Panc1 (cell line): ENCODE measurements around the gene ECHDC3. TPM values are rescaled to one million over a fixed set of nuclear protein-coding genes. Genes with fewer than 3 reads are reported as not detected.

ENCODE experiments used
- ATAC-seq: fragments of 200-7000 bp; cut with Tn5 transposase; 2 replicates; pipeline ENCODE4 v1.9.1; 2020; ENCODE audit warnings: mild to moderate bottlenecking, moderate library complexity
- BruUV-seq: library from RNA; stranded (reverse); fragments of 400-500 nt; replicated peaks from 2 replicates; lab custom pipeline; 2021; lab: Mats Ljungman, UMichigan
- CTCF ChIA-PET: fragments of 300-600 bp; sonication (Branson Sonifier 250); formaldehyde crosslinking; loops from one replicate; lab custom pipeline; 2022; ENCODE audit warnings: antibody characterized with exemption; lab: Charles Lee
- POLR2A ChIA-PET: fragments of 300-600 bp; sonication (Branson Sonifier 250); formaldehyde crosslinking; loops from one replicate; lab custom pipeline; 2022; ENCODE audit warnings: antibody characterized with exemption; lab: Charles Lee
- DNase-seq: peaks from one replicate; pipeline ENCODE4 v3.0.0-alpha.2; 2010; ENCODE audit warnings: low read depth, low spot score
- H3K27ac ChIP-seq: 2 replicates; pipeline ENCODE4 v1.5.1; 2011; ENCODE audit warnings: mild to moderate bottlenecking, low read length, inconsistent platforms
- H3K27me3 ChIP-seq: fragments of 200-500 bp; sonication (Bioruptor generic); 2 replicates; pipeline ENCODE4 v1.6.0; 2014; ENCODE audit warnings: low read length, inconsistent platforms; ENCODE audit not compliant: control insufficient read depth, insufficient read depth
- H3K36me3 ChIP-seq: fragments of 200-500 bp; sonication (Bioruptor generic); 2 replicates; pipeline ENCODE4 v1.5.1; 2014; ENCODE audit warnings: inconsistent platforms, mild to moderate bottlenecking, low read length, moderate library complexity; ENCODE audit not compliant: control insufficient read depth, insufficient read depth
- H3K4me1 ChIP-seq: 2 replicates; pipeline ENCODE4 v1.5.1; 2011; ENCODE audit warnings: inconsistent platforms, mild to moderate bottlenecking, low read length, moderate library complexity; ENCODE audit not compliant: control insufficient read depth, insufficient read depth
- H3K4me3 ChIP-seq, 2 experiments: 2 replicates each; pipeline ENCODE4 v1.5.1; 2011 to 2012; ENCODE audit warnings: low read depth in 2 of 2, low read length in 2 of 2, mild to moderate bottlenecking in 2 of 2, inconsistent platforms in 1 of 2, moderate library complexity in 1 of 2
- H3K9me3 ChIP-seq: fragments of 200-500 bp; sonication (Bioruptor generic); 2 replicates; pipeline ENCODE4 v1.5.1; 2014; ENCODE audit warnings: low read depth, mild to moderate bottlenecking, inconsistent platforms, low read length, moderate library complexity; ENCODE audit not compliant: control insufficient read depth, insufficient read depth
- CTCF ChIP-seq: fragments of 450-650 bp; IDR thresholded peaks from 2 replicates; pipeline ENCODE4 v1.5.1; 2017; ENCODE audit warnings: mild to moderate bottlenecking
- POLR2AphosphoS5 ChIP-seq: IDR thresholded peaks from 2 replicates; pipeline ENCODE4 v1.6.1; 2012; ENCODE audit warnings: mild to moderate bottlenecking, low read depth, low read length, moderate library complexity
- REST ChIP-seq, 2 experiments: IDR thresholded peaks; 2 replicates each; pipeline ENCODE4 v1.6.1; 2011 to 2012; ENCODE audit warnings: low read depth in 2 of 2, control low read depth in 1 of 2, low read length in 1 of 2, mild to moderate bottlenecking in 1 of 2, moderate library complexity in 1 of 2; ENCODE audit not compliant: insufficient read depth in 1 of 2
- SIN3A ChIP-seq: IDR thresholded peaks from 2 replicates; pipeline ENCODE4 v1.6.1; 2012; ENCODE audit warnings: low read depth, mild to moderate bottlenecking, low read length, moderate library complexity, borderline replicate concordance; ENCODE audit not compliant: insufficient read depth
- TCF7L2 ChIP-seq: IDR thresholded peaks from 2 replicates; pipeline ENCODE4 v1.6.1; 2011; ENCODE audit warnings: mild to moderate bottlenecking, low read depth, low read length, inconsistent platforms
- in situ Hi-C: cut with HindIII; loops from 2 replicates; pipeline ENCODE4 v1.10.0; 2016; ENCODE audit warnings: low sequenced_read_pairs, low pct_unique_long_range_greater_than_20kb
- intact Hi-C: fragments of 100-400 bp; cut with micrococcal nuclease; formaldehyde crosslinking; loops from one replicate; pipeline ENCODE4 v1.10.0; 2022; ENCODE audit not compliant: unreplicated experiment
- total RNA-seq: library from RNA; stranded (reverse); gene quantifications from one replicate; pipeline ENCODE4 v1.2.1, GENCODE V29; 2021; ENCODE audit not compliant: unreplicated experiment

ECHDC3 gene
- total RNA-seq, 1 experiment from 2014 or later, result 5.8 TPM

- Histone ChIP-seq H3K27me3 (no peaks in the 10 kb centered on the region), H3K4me3 (no peak overlapping the region), H3K36me3 (no peaks in the 10 kb centered on the region), H3K4me1 (no peaks in the 10 kb centered on the region), H3K27ac (no peak overlapping the region), H3K9me3 (no peaks in the 10 kb centered on the region)
- POLR2A ChIA-PET, result no interaction called here
- CTCF ChIA-PET, result interaction anchor here (0.7 kb wide), 1 partner anchor 69 kb away, joined by 3 read pairs; no protein-coding TSS in a partner anchor
- in situ Hi-C loops (no loop called here), intact Hi-C loops (loop anchor here (10.0 kb wide), 1 partner anchor 204 kb away; no protein-coding TSS in a partner anchor)
- DNase-seq, result no peak
- BruUV-seq, result no TSS peak
- ATAC-seq, result no peak
- TF ChIP-seq TCF7L2 (no peak), CTCF (no peak), REST (IDR thresholded peaks at IDR 0.05; ENCODE audit: insufficient read depth in 1 of 2, low read depth in 2 of 2, low read length in 1 of 2) (no peak), SIN3A (no peak), POLR2AphosphoS5 (no peak)
Measured at GRCh38 chr10:11781114-11781513, 38.9 kb downstream of the ECHDC3 start.

- no peaks in the 10 kb centered on the region for H3K27me3 ChIP-seq
- no peaks in the 10 kb centered on the region for H3K9me3 ChIP-seq
- no peak overlapping the region for H3K4me3 ChIP-seq
- CTCF ChIA-PET, result interaction anchor here (0.6 to 1.1 kb wide), 5 partner anchors 14 to 204 kb away, joined by 3 to 6 read pairs (median 3); no protein-coding TSS in a partner anchor
- DNase-seq (peak; percentile 24), ATAC-seq (peak; percentile 64)
- BruUV-seq, result no TSS peak
- TF ChIP-seq CTCF, result peak; percentile 71
- TF ChIP-seq SIN3A, result no peak
- in situ Hi-C loops (no loop called here), intact Hi-C loops (loop anchor here (10.0 kb wide), 1 partner anchor 202 kb away; no protein-coding TSS in a partner anchor)
- no peak overlapping the region for H3K27ac ChIP-seq
- no peaks in the 10 kb centered on the region for H3K36me3 ChIP-seq
- POLR2A ChIA-PET, result no interaction called here
- no peaks in the 10 kb centered on the region for H3K4me1 ChIP-seq
Measured at GRCh38 chr10:11782793-11783557, 40.8 kb downstream of the ECHDC3 start.
